Measurements from ENCODE around the gene CAMKK1. TPM values are rescaled to one million over a fixed set of nuclear protein-coding genes. Genes with fewer than 3 reads are reported as not detected.
A peak's percentile ranks its signal among the peaks of the same experiment; 100 is the strongest.

Gene CAMKK1
- polyA plus RNA-seq, 2 of the 4 experiments (the other 2 are of a cell fraction): 6.9 to 14.8 TPM

DNA sequence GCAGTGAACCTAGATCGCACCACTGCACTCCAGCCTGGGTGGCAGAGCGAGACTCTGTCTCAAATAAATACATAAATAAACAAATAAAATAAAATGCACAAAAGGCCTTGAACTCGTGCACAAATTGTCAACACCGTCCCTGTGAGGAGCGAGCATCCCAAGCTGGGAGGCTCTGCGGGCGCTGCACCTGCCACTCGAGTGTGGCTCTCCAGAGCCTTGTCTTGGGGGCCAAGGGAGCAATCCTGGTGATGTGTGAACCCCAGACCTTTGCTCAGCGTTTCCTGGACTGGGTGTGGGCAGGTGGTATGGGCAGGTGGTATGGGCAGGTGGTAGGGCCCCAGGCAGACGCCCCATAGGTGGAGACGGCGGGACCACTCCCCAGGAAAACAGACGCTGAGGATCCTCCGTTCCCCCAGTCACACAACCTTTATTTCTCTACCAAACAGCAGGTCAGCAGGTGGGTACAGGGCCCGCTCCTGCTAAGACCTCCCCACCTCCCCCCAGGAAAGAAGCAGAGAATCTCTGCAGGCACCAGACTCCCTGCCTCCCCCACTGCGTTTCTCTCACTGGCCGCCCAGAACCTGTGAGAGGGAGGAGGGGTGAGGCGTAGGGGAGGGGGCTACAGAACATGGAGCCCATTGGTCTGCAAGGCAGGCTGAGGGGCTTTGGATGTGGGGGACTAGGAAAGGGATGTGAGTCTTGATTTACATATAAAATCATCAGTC, 30.8 kb upstream of the CAMKK1 start:
- Histone ChIP-seq H3K4me1 (no peaks in the 10 kb centered on the region), H3K4me3 (no peak overlapping the region), H3K27ac (no peak overlapping the region), H3K4me2 (no peak overlapping the region), H3K9me3 (no peaks in the 10 kb centered on the region)
- 83% methylated on average over 18 of the region's 18 CpGs for WGBS (ENCODE audit: missing lambda C conversion rate)
- POLR2A ChIA-PET: no interaction called here
- CTCF ChIA-PET: interaction anchor here (1.0 to 13.0 kb wide), 7 partner anchors 10 to 87 kb away, joined by 4 to 256 read pairs (median 6); partner anchors contain the start of genes CAMKK1 and NCBP3
- TF ChIP-seq ZC3H11A (IDR thresholded peaks at IDR 0.05) (no peak), ZFP36 (IDR thresholded peaks at IDR 0.05; ENCODE audit: borderline replicate concordance, partially characterized antibody) (peak; percentile 37)
- no peak for DNase-seq (ENCODE audit: low read depth in 1 of 2, low spot score in 1 of 2)
- no peak for ATAC-seq
- no peak for FAIRE-seq

DNA sequence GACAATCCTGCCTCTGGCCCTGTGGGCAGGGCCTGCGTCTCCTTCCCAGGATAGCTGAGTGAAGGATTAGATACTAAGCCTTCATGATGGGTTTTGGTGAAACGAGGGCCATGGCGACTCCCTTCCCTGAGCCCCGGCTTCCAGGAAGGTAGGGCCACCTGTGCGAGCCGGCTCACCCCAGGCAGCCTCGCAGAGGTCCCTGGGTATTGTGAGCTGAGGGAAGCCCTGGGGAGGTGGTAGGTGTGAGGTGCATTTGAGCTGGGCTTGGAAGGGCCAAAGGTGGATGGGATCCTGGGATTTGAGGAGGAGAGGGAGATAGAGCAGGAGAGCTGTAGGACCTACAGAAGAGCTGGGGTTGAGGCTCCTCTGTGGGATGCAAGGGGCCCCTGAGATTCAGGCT, 29.9 kb upstream of the CAMKK1 start:
- no peak for ATAC-seq
- no peak for DNase-seq (ENCODE audit: low read depth in 1 of 2, low spot score in 1 of 2)
- TF ChIP-seq CEBPB (IDR thresholded peaks at IDR 0.05) (no peak), EHMT2 (IDR thresholded peaks at IDR 0.05; ENCODE audit: low read depth) (no peak), RFX5 (IDR thresholded peaks at IDR 0.05) (no peak), FOSB (CRISPR knock-in tag; IDR thresholded peaks at IDR 0.05) (no peak), SMC3 (IDR thresholded peaks at IDR 0.05) (no peak)
- TF ChIP-seq, protein P1, sequence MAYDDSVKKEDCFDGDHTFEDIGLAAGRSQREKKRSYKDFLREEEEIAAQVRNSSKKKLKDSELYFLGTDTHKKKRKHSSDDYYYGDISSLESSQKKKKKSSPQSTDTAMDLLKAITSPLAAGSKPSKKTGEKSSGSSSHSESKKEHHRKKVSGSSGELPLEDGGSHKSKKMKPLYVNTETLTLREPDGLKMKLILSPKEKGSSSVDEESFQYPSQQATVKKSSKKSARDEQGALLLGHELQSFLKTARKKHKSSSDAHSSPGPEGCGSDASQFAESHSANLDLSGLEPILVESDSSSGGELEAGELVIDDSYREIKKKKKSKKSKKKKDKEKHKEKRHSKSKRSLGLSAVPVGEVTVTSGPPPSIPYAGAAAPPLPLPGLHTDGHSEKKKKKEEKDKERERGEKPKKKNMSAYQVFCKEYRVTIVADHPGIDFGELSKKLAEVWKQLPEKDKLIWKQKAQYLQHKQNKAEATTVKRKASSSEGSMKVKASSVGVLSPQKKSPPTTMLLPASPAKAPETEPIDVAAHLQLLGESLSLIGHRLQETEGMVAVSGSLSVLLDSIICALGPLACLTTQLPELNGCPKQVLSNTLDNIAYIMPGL (CRISPR knock-in tag; IDR thresholded peaks at IDR 0.05; ENCODE audit: borderline replicate concordance): no peak
- Histone ChIP-seq H3K4me3 (no peak overlapping the region), H3K4me2 (no peak overlapping the region), H3K4me1 (no peaks in the 10 kb centered on the region), H3K9me3 (no peaks in the 10 kb centered on the region), H3K27ac (no peak overlapping the region)
- no peak for FAIRE-seq
- CTCF ChIA-PET: interaction anchor here (1.0 to 13.0 kb wide), 8 partner anchors 9 to 152 kb away, joined by 3 to 256 read pairs (median 6); partner anchors contain the start of genes CAMKK1 and NCBP3
- 89% methylated on average over 7 of the region's 7 CpGs for WGBS (ENCODE audit: missing lambda C conversion rate)
- POLR2A ChIA-PET: no interaction called here

DNA sequence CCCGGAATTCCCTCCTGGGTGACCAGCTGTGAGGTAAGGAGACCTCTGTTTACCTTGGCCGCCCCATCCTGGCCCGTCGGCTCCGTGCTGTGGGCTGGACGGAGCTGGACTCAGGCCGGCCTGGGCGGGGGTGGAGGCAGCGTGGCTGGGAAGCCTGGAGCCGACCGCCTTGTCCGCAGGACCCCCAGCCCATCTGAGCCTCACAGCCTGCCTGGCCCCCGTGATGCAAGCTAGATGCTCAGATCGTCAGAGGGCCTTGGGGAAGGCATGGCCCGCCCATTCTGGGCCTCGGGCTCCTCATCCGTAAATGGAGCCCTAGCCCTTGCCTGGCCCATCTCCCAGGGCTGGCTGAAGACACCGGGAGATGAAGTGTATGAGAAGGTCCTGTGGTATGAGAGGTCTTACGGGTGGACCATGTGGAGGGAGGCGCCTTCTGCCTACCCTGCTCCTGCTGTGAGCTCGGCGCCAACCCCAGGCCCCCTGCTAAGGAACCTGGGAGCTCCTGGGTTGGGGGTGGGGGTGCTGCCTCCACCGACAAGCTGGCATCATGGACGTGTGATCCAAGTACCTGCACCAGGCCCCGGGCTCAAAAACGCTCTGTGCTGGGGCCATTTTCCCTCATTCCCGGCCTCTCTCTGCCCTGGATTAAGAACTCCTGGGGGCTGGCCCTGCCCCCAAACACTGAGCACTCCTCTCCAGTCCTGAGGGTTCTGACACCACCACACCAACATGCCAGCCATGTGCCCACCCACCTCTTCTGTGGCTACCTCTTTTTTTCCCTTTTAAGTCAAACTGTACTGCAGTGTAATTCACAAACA, 28.9 kb upstream of the CAMKK1 start:
- TF ChIP-seq CEBPB (IDR thresholded peaks at IDR 0.05): no peak
- TF ChIP-seq HOXB5 (CRISPR knock-in tag; IDR thresholded peaks at IDR 0.05): no peak
- TF ChIP-seq, protein P2, sequence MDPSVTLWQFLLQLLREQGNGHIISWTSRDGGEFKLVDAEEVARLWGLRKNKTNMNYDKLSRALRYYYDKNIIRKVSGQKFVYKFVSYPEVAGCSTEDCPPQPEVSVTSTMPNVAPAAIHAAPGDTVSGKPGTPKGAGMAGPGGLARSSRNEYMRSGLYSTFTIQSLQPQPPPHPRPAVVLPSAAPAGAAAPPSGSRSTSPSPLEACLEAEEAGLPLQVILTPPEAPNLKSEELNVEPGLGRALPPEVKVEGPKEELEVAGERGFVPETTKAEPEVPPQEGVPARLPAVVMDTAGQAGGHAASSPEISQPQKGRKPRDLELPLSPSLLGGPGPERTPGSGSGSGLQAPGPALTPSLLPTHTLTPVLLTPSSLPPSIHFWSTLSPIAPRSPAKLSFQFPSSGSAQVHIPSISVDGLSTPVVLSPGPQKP (IDR thresholded peaks at IDR 0.05; ENCODE audit: low read depth, low read length): no peak
- TF ChIP-seq POLR2AphosphoS2 (conservative IDR thresholded peaks at IDR 0.05; ENCODE audit: low read length): no peak
- no peak for TF ChIP-seq EP300 (IDR thresholded peaks at IDR 0.05)
- no peak for TF ChIP-seq NFE2L2 (conservative IDR thresholded peaks at IDR 0.05; ENCODE audit: low read length)
- TF ChIP-seq, protein P3, sequence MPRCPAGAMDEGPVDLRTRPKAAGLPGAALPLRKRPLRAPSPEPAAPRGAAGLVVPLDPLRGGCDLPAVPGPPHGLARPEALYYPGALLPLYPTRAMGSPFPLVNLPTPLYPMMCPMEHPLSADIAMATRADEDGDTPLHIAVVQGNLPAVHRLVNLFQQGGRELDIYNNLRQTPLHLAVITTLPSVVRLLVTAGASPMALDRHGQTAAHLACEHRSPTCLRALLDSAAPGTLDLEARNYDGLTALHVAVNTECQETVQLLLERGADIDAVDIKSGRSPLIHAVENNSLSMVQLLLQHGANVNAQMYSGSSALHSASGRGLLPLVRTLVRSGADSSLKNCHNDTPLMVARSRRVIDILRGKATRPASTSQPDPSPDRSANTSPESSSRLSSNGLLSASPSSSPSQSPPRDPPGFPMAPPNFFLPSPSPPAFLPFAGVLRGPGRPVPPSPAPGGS (IDR thresholded peaks at IDR 0.05): no peak
- TF ChIP-seq CHD4 (IDR thresholded peaks at IDR 0.05; ENCODE audit: borderline replicate concordance): no peak
- no peak for TF ChIP-seq TP53 (CRISPR knock-in tag; IDR thresholded peaks at IDR 0.05)
- TF ChIP-seq MAZ (IDR thresholded peaks at IDR 0.05; ENCODE audit: borderline replicate concordance, low read depth, low read length): no peak
- TF ChIP-seq GATA3 (IDR thresholded peaks at IDR 0.05; ENCODE audit: borderline replicate concordance): no peak
- TF ChIP-seq ZC3H11A (IDR thresholded peaks at IDR 0.05): no peak
- TF ChIP-seq, protein P4, sequence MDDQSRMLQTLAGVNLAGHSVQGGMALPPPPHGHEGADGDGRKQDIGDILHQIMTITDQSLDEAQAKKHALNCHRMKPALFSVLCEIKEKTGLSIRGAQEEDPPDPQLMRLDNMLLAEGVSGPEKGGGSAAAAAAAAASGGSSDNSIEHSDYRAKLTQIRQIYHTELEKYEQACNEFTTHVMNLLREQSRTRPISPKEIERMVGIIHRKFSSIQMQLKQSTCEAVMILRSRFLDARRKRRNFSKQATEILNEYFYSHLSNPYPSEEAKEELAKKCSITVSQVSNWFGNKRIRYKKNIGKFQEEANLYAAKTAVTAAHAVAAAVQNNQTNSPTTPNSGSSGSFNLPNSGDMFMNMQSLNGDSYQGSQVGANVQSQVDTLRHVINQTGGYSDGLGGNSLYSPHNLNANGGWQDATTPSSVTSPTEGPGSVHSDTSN (IDR thresholded peaks at IDR 0.05): no peak
- TF ChIP-seq, protein P5, sequence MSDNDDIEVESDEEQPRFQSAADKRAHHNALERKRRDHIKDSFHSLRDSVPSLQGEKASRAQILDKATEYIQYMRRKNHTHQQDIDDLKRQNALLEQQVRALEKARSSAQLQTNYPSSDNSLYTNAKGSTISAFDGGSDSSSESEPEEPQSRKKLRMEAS (IDR thresholded peaks at IDR 0.05): no peak
- Histone ChIP-seq H3K4me2 (no peak overlapping the region), H3K4me3 (no peak overlapping the region), H3K27ac (peak overlapping the region in 1 of 2 experiments; percentile 5; a peak in 1 of 6 replicates), H3K9me3 (no peaks in the 10 kb centered on the region), H3K4me1 (peaks cover 9% of the 10 kb centered on the region; the same call in 2 of the 3 replicates)
- DNase-seq (ENCODE audit: low read depth in 1 of 2, low spot score in 1 of 2): no peak
- no peak for ATAC-seq
- CTCF ChIA-PET: interaction anchor here (1.0 to 13.0 kb wide), 11 partner anchors 8 to 153 kb away, joined by 3 to 256 read pairs (median 6); partner anchors contain the start of gene CAMKK1
- 77% methylated on average over 26 of the region's 27 CpGs for WGBS (ENCODE audit: missing lambda C conversion rate)
- POLR2A ChIA-PET: no interaction called here
- no peak for FAIRE-seq
